ENCODE results near the gene ZGPAT. TPM values are rescaled to one million over a fixed set of nuclear protein-coding genes. Genes with fewer than 3 reads are reported as not detected.

Gene ZGPAT
- total and polyA plus RNA-seq, 10 of the 15 experiments (the other 5 are each of a cell fraction or from before 2014, with no cell fraction given) = 0.58 to 52.9 (median 18.0) TPM

GRCh38 chr20:63785691-63786131 lies 77.9 kb downstream of the ZGPAT start:
- H3K36me3 ChIP-seq (ENCODE audit: control insufficient read depth in 2 of 2, insufficient read depth in 2 of 2, low read length in 1 of 2) = no peaks in the 10 kb centered on the region
- no peak overlapping the region for H3K4me3 ChIP-seq
- ATAC-seq (no peak), FAIRE-seq (no peak), DNase-seq (ENCODE audit: low read depth, low spot score) (no peak)
- H3K9ac ChIP-seq (ENCODE audit: control insufficient read depth, insufficient read depth, low read length) = no peak overlapping the region
- intact Hi-C loops (cut with micrococcal nuclease; ENCODE audit: unreplicated experiment) = loop anchor here (2.0 kb wide), 3 partner anchors 79 to 87 kb away; partner anchors contain the start of genes ARFRP1 and TPD52L2
- no peak overlapping the region for H2AFZ ChIP-seq (ENCODE audit: control insufficient read depth, low read depth, low read length)
- ChIA-PET RAD21 (ENCODE audit: unreplicated experiment) (interaction anchor here (0.6 to 2.3 kb wide), 6 partner anchors 68 to 296 kb away, joined by 3 to 18 read pairs (median 8); partner anchors contain the start of gene TPD52L2), POLR2A (interaction anchor here (1.4 kb wide), 1 partner anchor 73 kb away, joined by 5 read pairs; no protein-coding TSS in a partner anchor), CTCF (interaction anchor here (0.6 to 4.2 kb wide), 21 partner anchors 8 to 335 kb away, joined by 3 to 38 read pairs (median 4); partner anchors contain the start of genes ARFRP1, PTK6, TPD52L2 and ZGPAT), SMC1A (ENCODE audit: uncharacterized antibody, unreplicated experiment) (interaction anchor here (0.7 to 4.0 kb wide), 9 partner anchors 9 to 111 kb away, joined by 3 to 19 read pairs (median 4); partner anchors contain the start of genes ARFRP1, TPD52L2 and ZGPAT)
- no peaks in the 10 kb centered on the region for H4K20me1 ChIP-seq (ENCODE audit: control insufficient read depth, insufficient read depth)
- no peaks in the 10 kb centered on the region for H3K9me3 ChIP-seq (replicated peaks; ENCODE audit: control insufficient read depth, insufficient read depth, low read length)
- TF ChIP-seq CBX5 (IDR thresholded peaks at IDR 0.05; ENCODE audit: low read depth) = no peak
- H3K4me1 ChIP-seq (ENCODE audit: control insufficient read depth, insufficient read depth, low read length) = peaks cover 8% of the 10 kb centered on the region
- no peak overlapping the region for H3K27ac ChIP-seq (ENCODE audit: control insufficient read depth, insufficient read depth)
- in situ Hi-C loops (cut with MboI) = no loop called here
- no peaks in the 10 kb centered on the region for H3K27me3 ChIP-seq (replicated peaks in 1 of 2; ENCODE audit: control insufficient read depth in 2 of 2, insufficient read depth in 2 of 2, low read length in 1 of 2)
- whole genome bisulfite sequencing (ENCODE audit: insufficient coverage, insufficient replicate concordance, low lambda C conversion rate, missing lambda C conversion rate) = 57% methylated on average over 14 of the region's 14 CpGs
- H3K4me2 ChIP-seq (ENCODE audit: control insufficient read depth, insufficient read depth) = no peak overlapping the region
- no peaks in the 10 kb centered on the region for H3K79me2 ChIP-seq (ENCODE audit: control insufficient read depth, insufficient read depth, low read length)
- no TSS peak for BruUV-seq (replicated peaks)

Small RNAs within 50 kb of the gene (small RNA-seq; reads per million reads assigned to genes)
- gene LIME1 = 0.43 reads per million, percentile 5 among the genes with 10 or more reads in this experiment
- not detected for gene TNFRSF6B

Other genes starting within 250 kb of the ZGPAT start
Only the 7 nearest of the 19 such genes appear.
- 14.8 and 15.1 TPM in 2 replicates for gene GMEB2, start 80.9 kb upstream of the ZGPAT start, total RNA-seq (2014; rRNA removed)
- gene GMEB2, start 80.9 kb upstream of the ZGPAT start, total RNA-seq (2014; rRNA removed; fragmentation: Illumina TruSeq; extraction: Trizol) = 4.9 and 5.2 TPM in 2 replicates
- gene GMEB2, start 80.9 kb upstream of the ZGPAT start, total RNA-seq (2021) = 13.3 and 14.8 TPM in 2 replicates
- gene GMEB2, start 80.9 kb upstream of the ZGPAT start, polyA plus RNA-seq (2011; rRNA removed) = 6.9 and 10.8 TPM in 2 replicates
- 3.1 and 5.4 TPM in 2 replicates for gene GMEB2, start 80.9 kb upstream of the ZGPAT start, polyA plus RNA-seq (2014; fragmentation: Illumina TruSeq; extraction: Trizol)
- under 1 TPM; 0.08 to 0.27 TPM for gene GMEB2, start 80.9 kb upstream of the ZGPAT start, polyA plus RNA-seq (2014; fragmentation: Nextera tagmentation; extraction: Ambion mirVana)
- gene GMEB2, start 80.9 kb upstream of the ZGPAT start, polyA plus RNA-seq (2014; rRNA removed) = 12.7 and 14.2 TPM in 2 replicates
- gene GMEB2, start 80.9 kb upstream of the ZGPAT start, polyA plus RNA-seq (2016; fragmentation: Nextera tagmentation; extraction: Ambion mirVana) = 1 to 10 TPM; 3.4 to 8.3 TPM
- gene STMN3, start 54.6 kb upstream of the ZGPAT start, total RNA-seq (2014; rRNA removed) = 2.1 and 3.6 TPM in 2 replicates
- gene STMN3, start 54.6 kb upstream of the ZGPAT start, total RNA-seq (2014; rRNA removed; fragmentation: Illumina TruSeq; extraction: Trizol) = 0.64 and 0.81 TPM in 2 replicates
- gene STMN3, start 54.6 kb upstream of the ZGPAT start, total RNA-seq (2021) = 2.1 and 2.5 TPM in 2 replicates
- 0.97 and 1.4 TPM in 2 replicates for gene STMN3, start 54.6 kb upstream of the ZGPAT start, polyA plus RNA-seq (2011; rRNA removed)
- 0.08 and 0.22 TPM in 2 replicates for gene STMN3, start 54.6 kb upstream of the ZGPAT start, polyA plus RNA-seq (2014; fragmentation: Illumina TruSeq; extraction: Trizol)
- under 1 TPM in 1 of 2 experiments, not detected in 1; 0.09 TPM for gene STMN3, start 54.6 kb upstream of the ZGPAT start, polyA plus RNA-seq (2014; fragmentation: Nextera tagmentation; extraction: Ambion mirVana)
- gene STMN3, start 54.6 kb upstream of the ZGPAT start, polyA plus RNA-seq (2014; rRNA removed) = 2.3 and 2.5 TPM in 2 replicates
- gene STMN3, start 54.6 kb upstream of the ZGPAT start, polyA plus RNA-seq (2016; fragmentation: Nextera tagmentation; extraction: Ambion mirVana) = 1 to 10 TPM; 1.0 to 1.5 TPM
- gene RTEL1, start 49.7 kb upstream of the ZGPAT start, total RNA-seq (2014; rRNA removed) = 14.5 and 18.0 TPM in 2 replicates
- 5.0 and 5.9 TPM in 2 replicates for gene RTEL1, start 49.7 kb upstream of the ZGPAT start, total RNA-seq (2014; rRNA removed; fragmentation: Illumina TruSeq; extraction: Trizol)
- gene RTEL1, start 49.7 kb upstream of the ZGPAT start, total RNA-seq (2021) = 29.5 and 37.2 TPM in 2 replicates
- gene RTEL1, start 49.7 kb upstream of the ZGPAT start, polyA plus RNA-seq (2011; rRNA removed) = 7.5 and 14.9 TPM in 2 replicates
- gene RTEL1, start 49.7 kb upstream of the ZGPAT start, polyA plus RNA-seq (2014; fragmentation: Illumina TruSeq; extraction: Trizol) = 3.9 and 7.7 TPM in 2 replicates
- under 1 TPM in 1 of 2 experiments, not detected in 1; 0.40 TPM for gene RTEL1, start 49.7 kb upstream of the ZGPAT start, polyA plus RNA-seq (2014; fragmentation: Nextera tagmentation; extraction: Ambion mirVana)
- 15.8 and 16.8 TPM in 2 replicates for gene RTEL1, start 49.7 kb upstream of the ZGPAT start, polyA plus RNA-seq (2014; rRNA removed)
- gene RTEL1, start 49.7 kb upstream of the ZGPAT start, polyA plus RNA-seq (2016; fragmentation: Nextera tagmentation; extraction: Ambion mirVana) = 10 to 100 TPM; 15.6 to 17.0 TPM
- 0.71 and 1.8 TPM in 2 replicates for gene TNFRSF6B, start 11.4 kb upstream of the ZGPAT start, total RNA-seq (2014; rRNA removed)
- gene TNFRSF6B, start 11.4 kb upstream of the ZGPAT start, total RNA-seq (2014; rRNA removed; fragmentation: Illumina TruSeq; extraction: Trizol) = not detected in 2 replicates
- gene TNFRSF6B, start 11.4 kb upstream of the ZGPAT start, total RNA-seq (2021) = not detected in 2 replicates
- not detected in 2 replicates for gene TNFRSF6B, start 11.4 kb upstream of the ZGPAT start, polyA plus RNA-seq (2011; rRNA removed)
- gene TNFRSF6B, start 11.4 kb upstream of the ZGPAT start, polyA plus RNA-seq (2014; fragmentation: Illumina TruSeq; extraction: Trizol) = not detected in 2 replicates
- not detected for gene TNFRSF6B, start 11.4 kb upstream of the ZGPAT start, polyA plus RNA-seq (2014; fragmentation: Nextera tagmentation; extraction: Ambion mirVana)
- gene TNFRSF6B, start 11.4 kb upstream of the ZGPAT start, polyA plus RNA-seq (2014; rRNA removed) = 1.9 and 2.2 TPM in 2 replicates
- under 1 TPM in 1 of 2 experiments, not detected in 1; 0.67 TPM for gene TNFRSF6B, start 11.4 kb upstream of the ZGPAT start, polyA plus RNA-seq (2016; fragmentation: Nextera tagmentation; extraction: Ambion mirVana)
- 40.6 and 41.6 TPM in 2 replicates for gene ARFRP1, start 63 bp upstream of the ZGPAT start, total RNA-seq (2014; rRNA removed)
- gene ARFRP1, start 63 bp upstream of the ZGPAT start, total RNA-seq (2014; rRNA removed; fragmentation: Illumina TruSeq; extraction: Trizol) = 18.2 and 21.6 TPM in 2 replicates
- 52.1 and 55.1 TPM in 2 replicates for gene ARFRP1, start 63 bp upstream of the ZGPAT start, total RNA-seq (2021)
- gene ARFRP1, start 63 bp upstream of the ZGPAT start, polyA plus RNA-seq (2011; rRNA removed) = 23.1 and 27.6 TPM in 2 replicates
- 5.2 and 11.7 TPM in 2 replicates for gene ARFRP1, start 63 bp upstream of the ZGPAT start, polyA plus RNA-seq (2014; fragmentation: Illumina TruSeq; extraction: Trizol)
- 1 to 10 TPM in 1 of 2 experiments, under 1 TPM in 1; 0.37 to 3.5 TPM for gene ARFRP1, start 63 bp upstream of the ZGPAT start, polyA plus RNA-seq (2014; fragmentation: Nextera tagmentation; extraction: Ambion mirVana)
- 42.6 and 49.0 TPM in 2 replicates for gene ARFRP1, start 63 bp upstream of the ZGPAT start, polyA plus RNA-seq (2014; rRNA removed)
- gene ARFRP1, start 63 bp upstream of the ZGPAT start, polyA plus RNA-seq (2016; fragmentation: Nextera tagmentation; extraction: Ambion mirVana) = 10 to 100 TPM; 66.8 to 71.7 TPM
- gene LIME1, start 28.6 kb downstream of the ZGPAT start, total RNA-seq (2014; rRNA removed) = 72.3 and 109 TPM in 2 replicates
- gene LIME1, start 28.6 kb downstream of the ZGPAT start, total RNA-seq (2014; rRNA removed; fragmentation: Illumina TruSeq; extraction: Trizol) = 3.3 and 3.9 TPM in 2 replicates
- gene LIME1, start 28.6 kb downstream of the ZGPAT start, total RNA-seq (2021) = 78.1 and 92.7 TPM in 2 replicates
- 3.1 and 7.2 TPM in 2 replicates for gene LIME1, start 28.6 kb downstream of the ZGPAT start, polyA plus RNA-seq (2011; rRNA removed)
- gene LIME1, start 28.6 kb downstream of the ZGPAT start, polyA plus RNA-seq (2014; fragmentation: Illumina TruSeq; extraction: Trizol) = 0.32 and 1.1 TPM in 2 replicates
- 1 to 10 TPM in 1 of 2 experiments, under 1 TPM in 1; 0.35 to 1.7 TPM for gene LIME1, start 28.6 kb downstream of the ZGPAT start, polyA plus RNA-seq (2014; fragmentation: Nextera tagmentation; extraction: Ambion mirVana)
- gene LIME1, start 28.6 kb downstream of the ZGPAT start, polyA plus RNA-seq (2014; rRNA removed) = 102 and 128 TPM in 2 replicates
- 100 to 1,000 TPM; 119 to 154 TPM for gene LIME1, start 28.6 kb downstream of the ZGPAT start, polyA plus RNA-seq (2016; fragmentation: Nextera tagmentation; extraction: Ambion mirVana)
- gene SLC2A4RG, start 31.7 kb downstream of the ZGPAT start, total RNA-seq (2014; rRNA removed) = 26.0 and 32.1 TPM in 2 replicates
- gene SLC2A4RG, start 31.7 kb downstream of the ZGPAT start, total RNA-seq (2014; rRNA removed; fragmentation: Illumina TruSeq; extraction: Trizol) = 11.4 TPM in 2 replicates
- gene SLC2A4RG, start 31.7 kb downstream of the ZGPAT start, total RNA-seq (2021) = 64.2 and 65.9 TPM in 2 replicates
- 7.5 and 11.8 TPM in 2 replicates for gene SLC2A4RG, start 31.7 kb downstream of the ZGPAT start, polyA plus RNA-seq (2011; rRNA removed)
- gene SLC2A4RG, start 31.7 kb downstream of the ZGPAT start, polyA plus RNA-seq (2014; fragmentation: Illumina TruSeq; extraction: Trizol) = 0.59 and 5.4 TPM in 2 replicates
- 1 to 10 TPM in 1 of 2 experiments, under 1 TPM in 1; 0.34 to 2.8 TPM for gene SLC2A4RG, start 31.7 kb downstream of the ZGPAT start, polyA plus RNA-seq (2014; fragmentation: Nextera tagmentation; extraction: Ambion mirVana)
- gene SLC2A4RG, start 31.7 kb downstream of the ZGPAT start, polyA plus RNA-seq (2014; rRNA removed) = 47.2 and 52.6 TPM in 2 replicates
- 10 to 100 TPM; 14.9 to 19.8 TPM for gene SLC2A4RG, start 31.7 kb downstream of the ZGPAT start, polyA plus RNA-seq (2016; fragmentation: Nextera tagmentation; extraction: Ambion mirVana)

Measured in GM12878 (cell line).